Measurements from ENCODE around the gene ZNF616.
"Not testable (repeated sequence)": the region's sequence is repeated elsewhere in the genome, so short reads cannot be mapped to it uniquely, and the experiment has no call there.

ZNF616 gene

DNA sequence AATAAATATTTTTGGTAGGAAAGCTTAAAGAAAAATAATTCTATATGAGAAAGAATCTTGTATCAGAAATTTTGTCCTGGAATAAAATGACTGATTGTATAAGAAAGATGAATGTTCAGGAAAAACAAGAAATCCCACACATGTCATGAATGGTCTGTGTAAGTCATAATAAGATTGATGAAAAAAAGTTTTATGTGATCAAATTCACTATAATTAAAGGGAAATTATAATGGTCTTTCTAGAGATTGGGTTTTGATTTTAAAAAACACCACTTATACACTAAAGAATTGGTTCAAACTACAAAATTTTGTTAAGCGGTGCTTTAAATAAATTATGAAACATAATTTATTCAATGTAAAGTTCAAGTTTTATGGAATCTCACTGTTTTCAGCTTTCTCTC is 37.0 kb downstream of the ZNF616 start:
- no peak for DNase-seq

DNA sequence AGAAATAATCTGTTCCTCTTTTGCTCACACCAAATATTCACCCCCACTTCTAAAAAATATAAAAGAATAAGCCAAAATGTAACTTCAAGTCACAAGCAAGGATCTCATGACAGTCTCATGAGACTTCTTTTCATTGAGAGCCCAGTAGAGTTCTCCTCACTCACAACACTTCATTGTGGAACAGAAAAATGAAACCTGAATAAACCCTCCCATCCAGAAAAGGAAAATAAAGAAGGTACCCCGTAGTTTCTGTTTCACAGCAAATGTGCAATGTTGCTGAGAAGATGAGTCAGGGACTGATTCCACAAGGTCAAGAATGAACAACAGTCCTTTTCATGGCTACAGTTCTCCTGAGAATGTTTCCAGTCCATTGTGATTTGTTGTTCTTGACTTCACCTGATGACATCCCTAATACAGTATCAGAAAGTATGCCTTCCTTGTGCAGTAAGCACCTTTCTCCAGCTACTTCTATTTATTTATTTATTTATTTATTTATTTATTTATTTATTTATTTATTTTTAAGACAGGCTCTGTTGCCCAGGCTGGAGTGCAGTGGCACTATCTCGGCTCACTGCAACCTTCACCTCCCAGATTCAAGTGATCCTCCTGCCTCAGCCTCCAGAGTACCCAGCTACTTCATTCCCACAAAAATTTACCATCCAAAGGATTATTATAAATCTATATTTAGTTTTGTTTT is 37.7 kb downstream of the ZNF616 start:
- DNase-seq = no peak

DNA sequence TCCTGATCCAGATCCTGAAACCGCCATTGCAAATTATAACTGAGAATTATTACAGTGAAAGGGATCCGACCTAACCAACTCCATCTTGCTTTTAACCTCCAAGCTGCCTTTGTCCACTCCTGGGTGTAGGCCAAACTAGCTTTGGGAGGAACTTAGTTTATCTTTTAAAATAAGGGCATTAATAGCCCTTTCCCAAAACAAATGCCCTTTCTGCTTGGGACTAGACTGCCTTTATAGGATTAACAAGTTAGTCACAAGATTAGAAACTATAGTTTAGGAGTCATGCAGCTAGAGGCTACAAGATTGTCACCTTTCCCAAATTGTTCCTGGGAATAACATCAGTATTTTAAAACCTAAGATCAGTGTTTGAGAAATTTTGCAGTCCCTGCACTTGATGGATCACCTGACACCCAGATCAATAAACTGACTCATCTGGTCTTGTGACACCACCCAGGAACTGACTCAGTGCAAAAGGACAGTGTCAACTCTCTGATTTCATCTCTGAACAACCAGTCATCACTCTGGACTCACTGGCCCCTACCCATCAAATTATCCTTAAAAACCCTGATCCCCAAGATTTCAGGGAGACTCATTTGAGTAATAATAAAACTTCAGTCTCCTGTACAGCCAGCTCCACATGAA is 40.1 kb downstream of the ZNF616 start:
- DNase-seq = no peak

DNA sequence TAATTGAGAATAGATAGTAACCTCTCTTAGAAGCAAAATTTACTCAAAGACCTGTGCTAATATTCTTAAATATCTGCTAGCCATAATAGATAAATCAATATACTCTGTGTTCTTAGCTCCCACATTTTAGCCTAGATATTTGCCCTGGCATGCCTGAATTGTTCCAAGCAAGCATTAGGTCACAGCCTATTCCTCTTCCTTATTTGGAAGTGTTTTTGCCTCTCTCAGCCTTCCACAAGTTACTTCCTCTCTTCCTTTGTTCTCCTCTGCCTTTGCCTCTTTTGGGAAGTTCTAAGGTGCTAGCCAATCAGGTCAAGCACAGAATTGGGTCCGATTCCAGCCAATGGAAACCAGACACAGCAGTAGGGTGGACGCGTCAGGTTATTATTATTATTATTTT is 43.3 kb downstream of the ZNF616 start:
- not testable (repeated sequence) for DNase-seq

DNA sequence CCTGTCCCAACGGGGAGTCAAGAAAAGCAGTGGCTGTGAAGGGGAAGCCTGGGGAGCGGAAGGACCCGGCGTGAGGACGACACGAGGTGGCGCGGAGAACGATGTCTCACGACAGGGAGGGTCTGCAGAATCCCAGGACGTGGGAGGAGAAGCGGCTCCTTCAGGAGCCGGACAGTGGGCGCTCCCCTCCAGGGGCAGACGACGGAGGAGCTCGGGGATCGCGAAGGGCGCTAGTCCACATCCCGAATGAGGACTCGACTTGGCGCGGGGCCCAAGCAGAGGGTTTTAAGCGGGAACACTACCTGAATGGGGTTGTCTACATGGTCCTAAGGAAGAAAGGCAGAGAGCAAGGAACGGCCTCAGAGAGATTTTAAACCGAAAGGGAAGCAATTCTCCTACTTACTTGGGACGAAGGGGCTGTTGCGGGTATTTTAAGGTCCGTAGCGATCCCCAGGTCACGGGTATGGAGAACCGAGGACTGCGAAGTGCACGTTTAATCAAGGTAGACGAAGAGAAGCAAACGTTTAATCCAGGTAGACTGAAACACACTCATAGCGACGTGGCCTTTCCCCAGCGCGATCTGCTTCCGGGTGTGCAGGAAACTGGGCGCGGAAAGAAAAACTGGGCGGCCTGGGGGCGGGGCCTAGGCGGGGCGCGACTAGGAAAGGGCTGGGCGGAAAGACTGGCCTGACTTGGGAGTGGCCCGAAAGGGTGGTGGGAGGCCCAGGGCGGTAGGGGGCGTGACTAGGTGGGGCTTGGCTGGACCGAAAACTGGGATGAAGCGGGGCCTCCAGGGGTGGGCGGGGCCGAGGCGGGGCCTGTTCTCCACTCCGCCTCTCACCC is 44.3 kb downstream of the ZNF616 start, which contains the start of gene ZNF841:
ZNF841 (minus strand) TSS at position 594 of the 843 bp plus-strand sequence. CDS start 10,964 bp downstream, outside the sequence.
- peak; percentile 59 for DNase-seq

GRCh38 chr19:52094526-52095130 is 45.1 kb downstream of the ZNF616 start:
- no peak for DNase-seq

GRCh38 chr19:52086481-52086880 is 53.3 kb downstream of the ZNF616 start:
- DNase-seq = no peak

DNA sequence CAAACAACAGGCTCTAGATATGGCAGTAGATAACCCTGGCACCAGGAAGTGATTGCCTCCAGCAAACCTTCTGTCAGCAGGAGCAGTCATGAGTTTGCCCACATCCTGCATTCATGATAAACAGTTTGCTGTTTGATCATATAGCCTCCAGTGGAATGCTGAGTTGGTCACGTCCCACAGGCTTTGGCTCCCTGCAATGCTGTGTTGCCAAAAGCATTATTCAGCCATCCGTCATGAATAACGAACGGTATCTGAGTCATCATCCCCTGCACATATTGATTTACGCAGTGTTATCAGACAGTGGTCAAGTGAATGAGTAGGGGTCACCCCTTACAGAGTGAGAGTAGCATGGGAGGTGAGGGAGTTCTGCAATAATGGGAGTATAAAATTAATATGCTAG is 69.2 kb downstream of the ZNF616 start:
- DNase-seq = no peak

DNA sequence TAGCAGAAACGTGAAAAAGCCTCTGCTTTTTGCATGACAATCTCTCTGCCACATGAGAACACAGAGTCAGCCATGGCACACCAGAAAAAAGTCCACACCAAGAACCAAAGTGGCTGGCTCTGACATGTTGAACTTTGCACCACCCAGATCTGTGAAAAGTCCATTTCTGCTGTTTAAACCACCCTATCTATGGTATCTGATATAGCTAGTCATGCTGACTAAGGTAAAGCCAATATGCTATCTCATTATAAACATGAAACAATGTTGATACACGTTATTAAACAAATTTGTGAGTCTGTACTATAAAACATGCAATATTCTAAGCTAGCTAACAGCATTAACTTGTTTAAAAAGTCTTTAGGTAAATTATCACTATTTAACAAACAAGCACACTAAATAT is 70.1 kb downstream of the ZNF616 start:
- DNase-seq = no peak

DNA sequence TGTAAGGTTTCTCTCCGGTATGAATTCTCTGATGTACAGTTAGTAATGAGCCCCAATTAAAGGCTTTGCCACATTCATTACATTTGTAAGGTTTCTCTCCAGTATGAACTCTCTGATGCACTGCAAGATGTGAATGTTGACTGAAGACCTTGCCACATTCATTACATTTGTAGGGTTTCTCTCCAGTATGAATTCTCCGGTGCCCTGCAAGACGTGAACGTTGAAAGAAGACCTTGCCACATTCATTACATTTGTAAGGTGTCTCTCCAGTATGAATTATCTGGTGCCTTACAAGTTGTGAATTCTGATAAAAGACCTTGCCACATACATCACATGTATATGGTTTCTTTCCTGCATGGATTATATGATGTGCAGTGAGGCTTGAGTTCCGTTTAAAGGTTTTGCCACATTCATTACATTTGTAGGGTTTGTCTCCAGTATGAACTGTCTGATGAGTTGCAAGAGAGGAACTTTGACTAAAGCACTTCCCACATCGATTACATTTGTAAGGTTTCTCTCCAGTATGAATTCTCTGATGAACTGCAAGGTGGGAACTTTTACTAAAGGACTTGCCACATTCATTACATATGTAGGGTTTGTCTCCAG is 73.4 kb downstream of the ZNF616 start:
- DNase-seq = no peak

GRCh38 chr19:52065399-52065798 is 74.3 kb downstream of the ZNF616 start:
- no peak for DNase-seq
